ENCODE data around the gene RAC3. TPM values are rescaled to one million over a fixed set of nuclear protein-coding genes. Genes with fewer than 3 reads are reported as not detected.

The RAC3 gene
- total RNA-seq, 1 donor from 2014 or later: 7.7 TPM

- peak; percentile 37 for DNase-seq (ENCODE audit: low read depth)
Measured at GRCh38 chr17:82041144-82041814, 9.8 kb downstream of the RAC3 start.

- no peak for DNase-seq (ENCODE audit: low read depth)
Measured at GRCh38 chr17:82042649-82043048, 11.2 kb downstream of the RAC3 start.

GRCh38 chr17:82043507-82043906, 12.0 kb downstream of the RAC3 start:
- no peak for DNase-seq (ENCODE audit: low read depth)

GRCh38 chr17:82045936-82046484, 14.5 kb downstream of the RAC3 start:
- no peak for DNase-seq (ENCODE audit: low read depth)

- DNase-seq (ENCODE audit: low read depth): no peak
Measured at GRCh38 chr17:82046903-82047302, 15.4 kb downstream of the RAC3 start.

GRCh38 chr17:82047379-82047778, 15.9 kb downstream of the RAC3 start:
- no peak for DNase-seq (ENCODE audit: low read depth)

- DNase-seq (ENCODE audit: low read depth): no peak
Measured at GRCh38 chr17:82047914-82048570, 16.6 kb downstream of the RAC3 start.

GRCh38 chr17:82048571-82048971, 17.1 kb downstream of the RAC3 start:
- no peak for DNase-seq (ENCODE audit: low read depth)

- no peak for DNase-seq (ENCODE audit: low read depth)
Measured at GRCh38 chr17:82049106-82049505, 17.6 kb downstream of the RAC3 start.

- DNase-seq (ENCODE audit: low read depth): no peak
Measured at GRCh38 chr17:82049521-82049971, 18.1 kb downstream of the RAC3 start.

- no peak for DNase-seq (ENCODE audit: low read depth)
Measured at GRCh38 chr17:82050152-82050760, 18.8 kb downstream of the RAC3 start.

GRCh38 chr17:82050761-82051641, 19.5 kb downstream of the RAC3 start:
- no peak for DNase-seq (ENCODE audit: low read depth)

- peak; percentile 13 for DNase-seq (ENCODE audit: low read depth)
Measured at GRCh38 chr17:82051776-82052637, 20.5 kb downstream of the RAC3 start, which contains the start of the genes GPS1 and RFNG. Gene GPS1, plus strand, starts transcription at chr17:82051898. Its CDS starts 34 bp downstream, at chr17:82051932. Gene RFNG, minus strand, starts transcription at chr17:82051811. Its CDS starts 45 bp downstream, at chr17:82051766.

- DNase-seq (ENCODE audit: low read depth): no peak
Measured at GRCh38 chr17:82052638-82053059, 21.2 kb downstream of the RAC3 start.

- no peak for DNase-seq (ENCODE audit: low read depth)
Measured at GRCh38 chr17:82053130-82053529, 21.7 kb downstream of the RAC3 start.

- no peak for DNase-seq (ENCODE audit: low read depth)
Measured at GRCh38 chr17:82053556-82054263, 22.2 kb downstream of the RAC3 start.

GRCh38 chr17:82054351-82055022, 23.0 kb downstream of the RAC3 start:
- DNase-seq (ENCODE audit: low read depth): no peak

GRCh38 chr17:82055023-82055964, 23.8 kb downstream of the RAC3 start:
- no peak for DNase-seq (ENCODE audit: low read depth)

Measured in renal cortical epithelial cell (primary cell).